Stimulated activated CD4-positive, alpha-beta T cell treated with anti-CD3 and anti-CD28 coated beads, Interleukin-15, amount 100 ng/mL, for 1 hour (primary cell): Measurements from ENCODE around the gene GABRA5.

Source experiments
- DNase-seq, 2 donors: peaks; one replicate each; pipeline ENCODE4 v3.0.0-alpha.2; 2020; ENCODE audit warnings: low read depth in 1 of 2, low spot score in 1 of 2

Gene GABRA5

GRCh38 chr15:26985050-26985449 is 118.2 kb downstream of the GABRA5 start:
- no peak for DNase-seq

GRCh38 chr15:26996250-26996649 is 129.4 kb downstream of the GABRA5 start:
- no peak for DNase-seq
